Measurements from ENCODE around the gene INPP5K.

- no peak for TF ChIP-seq CTCF (IDR thresholded peaks at IDR 0.05)
- no peak for TF ChIP-seq POLR2A (IDR thresholded peaks at IDR 0.05)
Measured at GRCh38 chr17:1462164-1463112, 54.0 kb downstream of the INPP5K start.

Data from right lobe of liver (tissue), 4 donors.